ENCODE results near the gene DNAJC18. TPM values are rescaled to one million over a fixed set of nuclear protein-coding genes. Genes with fewer than 3 reads are reported as not detected.

The DNAJC18 gene
- total RNA-seq, 6 experiments from 2014 or later: 0.37 to 2.9 (median 0.75) TPM

- 80% methylated on average over 1 of the region's 36 CpGs for WGBS (ENCODE audit: insufficient coverage, low coverage, low lambda C conversion rate, missing lambda C conversion rate)
- H3K36me3 ChIP-seq: no peaks in the 10 kb centered on the region
- no peaks in the 10 kb centered on the region for H3K9me3 ChIP-seq
- no peak for TF ChIP-seq POLR2A (IDR thresholded peaks at IDR 0.05)
- no peak for TF ChIP-seq CTCF (IDR thresholded peaks at IDR 0.05)
- no peak for DNase-seq
- H3K27ac ChIP-seq: no peak overlapping the region
- peaks cover 0 to 19% of the 10 kb centered on the region in 2 donors for H3K27me3 ChIP-seq
- no peak for ATAC-seq
- intact Hi-C loops (cut with DNase I): no loop called here
- H3K4me3 ChIP-seq: peak overlapping the region; percentile 33 to 39 (median 38)
- peaks cover 0 to 27% (median 4%) of the 10 kb centered on the region in 4 donors for H3K4me1 ChIP-seq
These were observed 47.0 kb downstream of the DNAJC18 start for GRCh38 chr5:139392324-139392677.

GRCh38 chr5:139391570-139392323 lies 47.6 kb downstream of the DNAJC18 start:
- Histone ChIP-seq H3K9me3 (no peaks in the 10 kb centered on the region), H3K27me3 (peaks cover 0 to 19% of the 10 kb centered on the region in 2 donors), H3K27ac (no peak overlapping the region), H3K4me1 (peaks cover 0 to 27% (median 4%) of the 10 kb centered on the region in 4 donors), H3K36me3 (no peaks in the 10 kb centered on the region), H3K4me3 (peak overlapping the region in 1 of 3 donors; percentile 39)
- TF ChIP-seq POLR2A (IDR thresholded peaks at IDR 0.05): no peak
- no peak for TF ChIP-seq CTCF (IDR thresholded peaks at IDR 0.05)
- intact Hi-C loops (cut with DNase I): no loop called here
- 57% methylated on average over 12 of the region's 33 CpGs for WGBS (ENCODE audit: insufficient coverage, low coverage, low lambda C conversion rate, missing lambda C conversion rate)
- DNase-seq: peak in 1 of 3 donors; percentile 60
- ATAC-seq: no peak

- Histone ChIP-seq H3K4me3 (no peak overlapping the region), H3K9me3 (no peaks in the 10 kb centered on the region), H3K27ac (peak overlapping the region in 1 of 3 donors; percentile 24), H3K27me3 (peaks cover 0 to 19% of the 10 kb centered on the region in 2 donors), H3K4me1 (peaks cover 0 to 30% (median 4%) of the 10 kb centered on the region in 4 donors), H3K36me3 (no peaks in the 10 kb centered on the region)
- intact Hi-C loops (cut with DNase I): no loop called here
- no peak for TF ChIP-seq CTCF (IDR thresholded peaks at IDR 0.05)
- TF ChIP-seq POLR2A (IDR thresholded peaks at IDR 0.05): no peak
- DNase-seq (no peak), ATAC-seq (no peak)
- 80% methylated on average over 5 of the region's 10 CpGs for WGBS (ENCODE audit: insufficient coverage, low coverage, low lambda C conversion rate, missing lambda C conversion rate)
These were observed 48.4 kb downstream of the DNAJC18 start for GRCh38 chr5:139390639-139391569.

- H3K27ac ChIP-seq: peak within 1 kb of the TSS in 1 of 3 donors; percentile 24
- intact Hi-C loops (cut with DNase I): loop anchor here in 1 of 2 donors (10.0 kb wide), 1 partner anchor 95 kb away; the partner anchor contains the start of gene MATR3
- H3K4me3 ChIP-seq: no peak within 1 kb of the TSS
- ATAC-seq (peak in 2 of 4 donors; percentile 4 to 8), DNase-seq (peak in 1 of 3 donors; percentile 51)
- no peak for TF ChIP-seq POLR2A (IDR thresholded peaks at IDR 0.05)
- no peak for TF ChIP-seq CTCF (IDR thresholded peaks at IDR 0.05)
- no peaks in the 10 kb centered on the region for H3K9me3 ChIP-seq
- no peaks in the 10 kb centered on the region for H3K36me3 ChIP-seq
- peaks cover 0 to 15% of the 10 kb centered on the region in 2 donors for H3K27me3 ChIP-seq
- H3K4me1 ChIP-seq: peaks cover 0 to 40% (median 4%) of the 10 kb centered on the region in 4 donors
- WGBS (ENCODE audit: insufficient coverage, low coverage, low lambda C conversion rate, missing lambda C conversion rate): 67% methylated on average over 1 of the region's 11 CpGs
These were observed 49.4 kb downstream of the DNAJC18 start, which contains the start of gene MZB1 for GRCh38 chr5:139389701-139390638. Gene MZB1 (minus strand): TSS chr5:139389913. CDS start chr5:139389856, 57 bp downstream.

All from right lobe of liver (tissue), 6 donors.